ENCODE data around the gene MAP3K8. TPM values are rescaled to one million over a fixed set of nuclear protein-coding genes. Genes with fewer than 3 reads are reported as not detected.

Gene MAP3K8
- total and polyA plus RNA-seq, 10 of the 15 experiments (the other 5 are each of a cell fraction or from before 2014, with no cell fraction given) = 25.5 to 115 (median 40.2) TPM

- TF ChIP-seq, protein P1, sequence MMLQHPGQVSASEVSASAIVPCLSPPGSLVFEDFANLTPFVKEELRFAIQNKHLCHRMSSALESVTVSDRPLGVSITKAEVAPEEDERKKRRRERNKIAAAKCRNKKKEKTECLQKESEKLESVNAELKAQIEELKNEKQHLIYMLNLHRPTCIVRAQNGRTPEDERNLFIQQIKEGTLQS (IDR thresholded peaks at IDR 0.05; ENCODE audit: borderline replicate concordance, extremely low read depth, low read depth, low read length) = no peak
- no peak for TF ChIP-seq RFX5 (IDR thresholded peaks at IDR 0.05; ENCODE audit: low read depth, low read length)
- TF ChIP-seq GATAD2B (conservative IDR thresholded peaks at IDR 0.05; ENCODE audit: low read depth) = no peak; the same call in 1 of the 2 replicates
- TF ChIP-seq IRF4 (IDR thresholded peaks at IDR 0.05; ENCODE audit: low read depth, low read length) = no peak
- TF ChIP-seq SMAD5 (IDR thresholded peaks at IDR 0.05; ENCODE audit: low read depth) = no peak
- no peak for TF ChIP-seq RBBP5 (conservative IDR thresholded peaks at IDR 0.05)
- TF ChIP-seq EGR1 (IDR thresholded peaks at IDR 0.05; ENCODE audit: borderline replicate concordance in 1 of 2, low read depth in 2 of 2, low read length in 2 of 2) = peak in 1 of 2 experiments; percentile 44; a peak in 1 of 3 replicates
- TF ChIP-seq STAT1 (conservative IDR thresholded peaks at IDR 0.05) = no peak
- no peak for TF ChIP-seq EP300 (IDR thresholded peaks at IDR 0.05; ENCODE audit: borderline replicate concordance in 1 of 2, control insufficient read depth in 1 of 2, low read depth in 2 of 2, low read length in 2 of 2)
- TF ChIP-seq ZZZ3 (IDR thresholded peaks at IDR 0.05; ENCODE audit: control insufficient read depth, insufficient read length, low read depth) = no peak
- no peak for TF ChIP-seq MXI1 (IDR thresholded peaks at IDR 0.05; ENCODE audit: low read depth, low read length)
- peak in 1 of 2 experiments; percentile 89; a peak in 2 of 4 replicates for TF ChIP-seq ETV6 (conservative IDR thresholded peaks at IDR 0.05 in 1 of 2, IDR thresholded peaks at IDR 0.05 in 1 of 2; ENCODE audit: borderline replicate concordance in 1 of 2, low read depth in 1 of 2)
- TF ChIP-seq EZH2 (IDR thresholded peaks at IDR 0.05; ENCODE audit: borderline replicate concordance, control insufficient read depth, low read depth, low read length) = no peak
- TF ChIP-seq SP1 (IDR thresholded peaks at IDR 0.05; ENCODE audit: low read depth, low read length) = no peak
- no peak for TF ChIP-seq HDGF (IDR thresholded peaks at IDR 0.05)
- peak; percentile 45 for TF ChIP-seq EED (IDR thresholded peaks at IDR 0.05; ENCODE audit: low read depth)
- no peak for TF ChIP-seq ZNF622 (IDR thresholded peaks at IDR 0.05)
- TF ChIP-seq NR2C1 (IDR thresholded peaks at IDR 0.05) = peak; percentile 34; the same call in 1 of the 2 replicates
- TF ChIP-seq TCF12 (IDR thresholded peaks at IDR 0.05; ENCODE audit: low read depth, low read length) = 0 out of 2 replicates have a peak, but pooled peaks have one; percentile 16
- no peak for TF ChIP-seq CEBPZ (IDR thresholded peaks at IDR 0.05; ENCODE audit: low read depth, low read length)
- 0 out of 4 replicates have a peak, but pooled peaks of 1 of the 2 experiments have one; percentile 33 for TF ChIP-seq IKZF2 (IDR thresholded peaks at IDR 0.05)
- TF ChIP-seq RUNX3 (IDR thresholded peaks at IDR 0.05; ENCODE audit: low read length) = peak; percentile 68
- TF ChIP-seq HDAC2 (IDR thresholded peaks at IDR 0.05) = no peak
- TF ChIP-seq ZNF207 (IDR thresholded peaks at IDR 0.05; ENCODE audit: borderline replicate concordance) = no peak
- TF ChIP-seq PML (IDR thresholded peaks at IDR 0.05; ENCODE audit: low read length) = no peak; the same call in 1 of the 2 replicates
- TF ChIP-seq, protein P2, sequence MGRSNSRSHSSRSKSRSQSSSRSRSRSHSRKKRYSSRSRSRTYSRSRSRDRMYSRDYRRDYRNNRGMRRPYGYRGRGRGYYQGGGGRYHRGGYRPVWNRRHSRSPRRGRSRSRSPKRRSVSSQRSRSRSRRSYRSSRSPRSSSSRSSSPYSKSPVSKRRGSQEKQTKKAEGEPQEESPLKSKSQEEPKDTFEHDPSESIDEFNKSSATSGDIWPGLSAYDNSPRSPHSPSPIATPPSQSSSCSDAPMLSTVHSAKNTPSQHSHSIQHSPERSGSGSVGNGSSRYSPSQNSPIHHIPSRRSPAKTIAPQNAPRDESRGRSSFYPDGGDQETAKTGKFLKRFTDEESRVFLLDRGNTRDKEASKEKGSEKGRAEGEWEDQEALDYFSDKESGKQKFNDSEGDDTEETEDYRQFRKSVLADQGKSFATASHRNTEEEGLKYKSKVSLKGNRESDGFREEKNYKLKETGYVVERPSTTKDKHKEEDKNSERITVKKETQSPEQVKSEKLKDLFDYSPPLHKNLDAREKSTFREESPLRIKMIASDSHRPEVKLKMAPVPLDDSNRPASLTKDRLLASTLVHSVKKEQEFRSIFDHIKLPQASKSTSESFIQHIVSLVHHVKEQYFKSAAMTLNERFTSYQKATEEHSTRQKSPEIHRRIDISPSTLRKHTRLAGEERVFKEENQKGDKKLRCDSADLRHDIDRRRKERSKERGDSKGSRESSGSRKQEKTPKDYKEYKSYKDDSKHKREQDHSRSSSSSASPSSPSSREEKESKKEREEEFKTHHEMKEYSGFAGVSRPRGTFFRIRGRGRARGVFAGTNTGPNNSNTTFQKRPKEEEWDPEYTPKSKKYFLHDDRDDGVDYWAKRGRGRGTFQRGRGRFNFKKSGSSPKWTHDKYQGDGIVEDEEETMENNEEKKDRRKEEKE (IDR thresholded peaks at IDR 0.05) = no peak
Observed at GRCh38 chr10:30456266-30456665, 22.3 kb downstream of the MAP3K8 start (continued).
